B cell (primary cell): ENCODE results near the gene IRF2BP1.
A peak's percentile ranks its signal among the peaks of the same experiment; 100 is the strongest.

Experiments used
- EZH2 ChIP-seq: IDR thresholded peaks from 2 replicates; pipeline ENCODE4 v1.6.1; 2012; ENCODE audit warnings: borderline replicate concordance, low read depth, mild to moderate bottlenecking, moderate library complexity, low read length; ENCODE audit not compliant: insufficient read depth, poor library complexity, severe bottlenecking
- TF ChIP-seq, protein P1 (sequence below): fragments of 200-600 bp; IDR thresholded peaks from one replicate; pipeline ENCODE4 v1.8.0; 2022; ENCODE audit warnings: antibody characterized with exemption, mild to moderate bottlenecking

DNA sequence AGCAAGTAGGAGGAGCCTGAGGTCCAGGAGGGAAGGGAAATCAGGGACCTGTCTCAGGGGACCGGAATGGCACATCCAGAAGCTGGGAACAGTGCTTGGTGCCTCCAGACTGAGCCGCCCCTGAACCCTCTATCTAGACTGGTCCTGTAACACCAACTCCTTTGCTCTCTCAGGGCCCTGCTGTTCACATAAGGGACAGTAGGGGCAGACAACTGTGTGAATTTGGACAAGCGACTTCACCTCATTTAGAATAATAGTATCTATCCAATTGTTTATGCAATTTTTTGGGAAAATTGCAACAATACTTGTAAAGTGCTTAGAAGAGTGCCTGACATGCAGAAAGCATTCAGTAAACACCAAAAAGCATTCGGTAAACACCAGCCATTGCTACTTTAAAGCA is 37.0 kb downstream of the IRF2BP1 start:
- TF ChIP-seq, protein P1, sequence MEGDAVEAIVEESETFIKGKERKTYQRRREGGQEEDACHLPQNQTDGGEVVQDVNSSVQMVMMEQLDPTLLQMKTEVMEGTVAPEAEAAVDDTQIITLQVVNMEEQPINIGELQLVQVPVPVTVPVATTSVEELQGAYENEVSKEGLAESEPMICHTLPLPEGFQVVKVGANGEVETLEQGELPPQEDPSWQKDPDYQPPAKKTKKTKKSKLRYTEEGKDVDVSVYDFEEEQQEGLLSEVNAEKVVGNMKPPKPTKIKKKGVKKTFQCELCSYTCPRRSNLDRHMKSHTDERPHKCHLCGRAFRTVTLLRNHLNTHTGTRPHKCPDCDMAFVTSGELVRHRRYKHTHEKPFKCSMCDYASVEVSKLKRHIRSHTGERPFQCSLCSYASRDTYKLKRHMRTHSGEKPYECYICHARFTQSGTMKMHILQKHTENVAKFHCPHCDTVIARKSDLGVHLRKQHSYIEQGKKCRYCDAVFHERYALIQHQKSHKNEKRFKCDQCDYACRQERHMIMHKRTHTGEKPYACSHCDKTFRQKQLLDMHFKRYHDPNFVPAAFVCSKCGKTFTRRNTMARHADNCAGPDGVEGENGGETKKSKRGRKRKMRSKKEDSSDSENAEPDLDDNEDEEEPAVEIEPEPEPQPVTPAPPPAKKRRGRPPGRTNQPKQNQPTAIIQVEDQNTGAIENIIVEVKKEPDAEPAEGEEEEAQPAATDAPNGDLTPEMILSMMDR: peak; percentile 17
- no peak for TF ChIP-seq EZH2
